ENCODE results near the gene MGAT4B.

Gene MGAT4B

DNA sequence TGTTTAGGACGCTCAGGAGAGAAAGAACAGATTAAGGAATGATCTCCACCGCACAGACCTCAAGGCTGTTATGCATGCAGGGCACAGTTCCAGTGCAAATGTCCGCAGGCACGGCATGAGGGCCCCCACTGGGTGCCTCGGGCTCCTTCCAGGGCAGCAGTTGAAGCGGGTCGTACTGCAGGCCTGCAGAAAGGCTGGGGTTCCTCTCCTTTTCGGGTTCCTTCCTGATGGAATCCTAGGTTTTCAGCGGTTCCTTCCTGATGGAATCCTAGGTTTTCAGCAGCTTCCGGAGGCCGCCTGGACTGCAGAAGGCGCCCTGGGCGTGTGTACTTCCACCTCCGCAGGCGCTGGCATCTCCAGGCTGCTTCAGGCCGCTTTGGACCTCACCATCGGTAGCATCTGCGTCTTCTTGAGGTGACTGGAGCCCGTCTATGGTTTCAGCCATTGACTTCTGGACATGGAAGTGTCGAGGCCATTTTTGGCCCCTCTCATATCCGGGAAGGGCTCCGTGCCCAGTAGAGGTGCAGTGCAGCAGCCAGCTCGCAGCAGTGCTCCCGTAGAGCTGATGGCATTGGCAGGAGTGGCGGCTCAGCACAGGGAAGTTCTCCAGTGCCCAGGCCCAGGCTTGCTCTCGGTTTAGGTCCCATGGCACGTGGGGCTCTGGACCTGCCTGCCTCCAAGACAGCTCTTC, 5.6 kb upstream of the MGAT4B start:
- peak; percentile 3 for DNase-seq (ENCODE audit: low read depth, low spot score)

DNA sequence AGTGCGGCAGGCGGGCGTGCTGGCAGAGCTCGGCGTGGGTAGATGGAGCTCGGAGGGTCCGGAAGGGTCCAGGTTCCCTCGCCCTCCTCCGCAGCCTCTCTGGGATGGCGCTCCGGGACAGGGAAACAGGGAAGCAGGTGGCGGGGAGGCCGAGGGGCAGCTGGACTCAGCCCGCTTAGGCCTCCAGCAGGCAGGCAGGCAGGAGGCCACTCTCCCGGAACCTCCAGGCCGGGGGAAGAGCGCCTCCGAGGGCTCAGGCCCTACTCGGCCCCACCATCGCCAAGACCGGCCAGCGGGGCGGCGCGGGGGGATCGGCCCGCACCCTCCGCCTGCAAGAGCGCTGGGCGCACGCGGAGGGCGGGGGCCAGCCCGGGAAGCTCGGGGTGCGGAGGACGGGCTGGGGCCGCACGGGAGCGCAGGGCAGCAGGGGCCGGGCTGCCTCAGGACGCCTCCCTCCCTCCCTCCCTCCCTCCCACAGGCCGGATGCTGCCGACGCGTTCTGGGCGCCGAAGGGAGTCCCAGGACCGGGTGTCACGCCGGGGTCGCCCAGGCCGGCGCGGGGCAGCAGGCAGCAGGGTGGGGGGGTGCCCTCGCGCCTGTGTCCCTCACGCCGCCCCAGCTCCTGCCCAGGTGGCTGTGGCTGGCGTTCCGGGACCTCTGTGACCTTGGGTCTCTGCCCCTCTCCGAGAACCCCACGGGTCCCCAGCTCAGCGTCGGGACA, 977 bp downstream of the MGAT4B start:
- peak; percentile 44 for DNase-seq (ENCODE audit: low read depth, low spot score)

DNA sequence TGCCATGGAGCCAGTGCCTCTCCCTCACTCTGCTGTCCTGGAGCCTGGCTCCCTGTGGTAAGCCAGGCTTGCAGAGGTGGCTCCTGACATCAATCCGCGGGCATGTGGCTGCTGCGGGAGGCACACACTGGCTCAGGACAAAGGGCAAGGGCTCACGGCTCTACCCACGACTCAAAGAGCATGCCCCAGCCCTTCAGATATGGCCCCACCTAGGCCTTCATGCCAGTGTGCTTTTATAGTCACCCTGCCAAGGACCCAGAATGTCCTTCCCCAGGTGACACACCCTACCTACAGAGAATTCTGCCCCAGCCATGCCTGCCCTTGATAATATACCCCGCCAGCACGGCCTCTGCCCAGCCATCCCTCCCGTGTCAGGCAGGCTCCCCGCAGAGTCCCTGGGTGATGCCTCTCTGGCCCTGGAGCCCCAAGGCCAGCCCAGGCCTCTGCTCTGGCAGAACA, 1.6 kb downstream of the MGAT4B start:
- DNase-seq (ENCODE audit: low read depth, low spot score): no peak

DNA sequence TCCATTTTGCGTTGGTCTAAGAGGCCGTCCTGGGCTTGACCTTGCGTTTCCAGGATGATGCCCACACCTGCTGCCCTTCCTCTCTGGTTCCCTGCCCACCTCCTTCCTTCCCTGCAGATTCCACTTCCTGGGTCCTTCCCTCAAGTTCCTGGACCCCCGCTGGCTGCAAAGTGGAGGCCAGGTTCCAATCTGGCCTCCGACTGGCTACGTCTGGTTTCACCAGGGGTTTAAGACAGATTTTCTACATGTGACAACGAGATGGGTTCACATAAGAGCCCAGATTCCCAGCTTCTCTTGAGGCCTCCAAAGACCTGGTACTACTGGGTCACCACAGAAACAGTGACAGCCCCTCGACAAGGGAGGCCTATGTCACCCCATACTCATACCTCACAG, 2.1 kb downstream of the MGAT4B start:
- no peak for DNase-seq (ENCODE audit: low read depth, low spot score)

DNA sequence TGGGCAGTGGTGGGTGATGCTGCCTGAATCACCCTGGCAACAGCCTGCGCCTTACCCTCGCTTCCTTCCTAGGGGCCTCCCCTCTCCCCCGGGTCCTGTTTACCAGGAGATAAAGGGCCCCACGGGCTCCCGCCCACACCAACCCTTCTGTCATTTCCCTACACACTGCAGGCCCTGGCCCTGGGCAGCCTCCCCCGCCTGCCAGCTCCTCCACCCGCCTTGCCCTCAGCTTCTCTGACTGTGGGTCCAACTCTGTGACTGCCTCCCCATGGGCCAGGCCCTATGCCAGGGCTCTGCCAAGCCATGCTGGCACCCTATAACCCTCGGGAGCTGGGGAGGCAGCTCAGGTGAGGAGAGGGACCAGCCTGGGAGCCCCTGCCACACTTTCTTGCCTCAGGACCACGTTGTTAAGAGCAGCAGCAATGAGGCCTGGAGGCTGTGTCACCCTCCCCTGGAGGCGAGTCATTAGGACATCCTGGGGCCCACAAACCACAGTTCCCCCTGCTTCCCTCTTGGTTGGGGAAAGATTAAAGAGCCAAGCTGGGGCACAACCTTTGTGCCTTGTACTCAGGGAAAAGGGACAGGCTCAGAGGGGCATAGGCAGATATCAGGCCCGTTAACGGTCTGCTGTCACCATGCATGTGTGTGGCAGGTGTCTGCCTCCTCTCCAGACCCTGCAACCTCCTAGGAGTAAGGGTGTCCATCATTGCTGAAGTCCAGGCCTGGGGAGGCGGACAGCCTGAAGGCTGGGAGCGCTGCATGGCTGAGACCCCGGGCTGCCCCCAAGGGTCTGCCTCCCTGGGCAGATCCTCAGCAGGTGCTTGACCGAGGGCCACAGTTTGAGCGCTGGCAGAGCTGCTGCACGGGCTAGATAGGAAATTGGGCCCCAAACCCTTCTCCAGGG, 2.8 kb downstream of the MGAT4B start:
- no peak for DNase-seq (ENCODE audit: low read depth, low spot score)

DNA sequence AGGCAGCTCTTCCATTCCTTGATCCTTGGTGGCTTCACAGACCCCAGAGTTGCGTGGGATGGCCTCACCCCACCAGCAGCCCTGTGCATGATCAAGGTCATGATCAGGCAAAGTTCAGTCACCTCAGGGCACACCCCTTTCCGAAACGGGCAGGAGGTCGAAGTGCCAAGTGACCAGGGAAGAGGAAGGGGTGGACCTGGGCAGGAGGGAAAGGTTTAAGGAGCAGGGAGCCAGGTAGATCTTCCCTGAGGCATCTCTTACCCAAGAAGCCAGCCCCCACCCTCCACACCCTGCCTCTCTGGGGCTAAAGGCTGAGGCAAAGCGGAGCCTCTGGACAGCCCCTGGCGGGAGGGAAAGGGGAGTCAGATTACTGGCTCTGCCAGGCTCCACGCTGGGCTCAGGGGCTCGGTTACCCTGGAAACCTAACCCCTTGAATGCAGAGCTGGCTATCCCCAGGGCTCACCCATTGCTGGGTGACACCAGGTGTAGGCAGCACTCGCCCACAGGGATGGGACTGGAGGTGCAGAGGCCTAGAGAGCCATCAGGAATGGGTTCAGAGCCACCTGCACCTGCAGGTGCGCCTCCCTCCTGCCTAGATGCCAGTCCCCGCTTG, 3.6 kb downstream of the MGAT4B start:
- no peak for DNase-seq (ENCODE audit: low read depth, low spot score)

DNA sequence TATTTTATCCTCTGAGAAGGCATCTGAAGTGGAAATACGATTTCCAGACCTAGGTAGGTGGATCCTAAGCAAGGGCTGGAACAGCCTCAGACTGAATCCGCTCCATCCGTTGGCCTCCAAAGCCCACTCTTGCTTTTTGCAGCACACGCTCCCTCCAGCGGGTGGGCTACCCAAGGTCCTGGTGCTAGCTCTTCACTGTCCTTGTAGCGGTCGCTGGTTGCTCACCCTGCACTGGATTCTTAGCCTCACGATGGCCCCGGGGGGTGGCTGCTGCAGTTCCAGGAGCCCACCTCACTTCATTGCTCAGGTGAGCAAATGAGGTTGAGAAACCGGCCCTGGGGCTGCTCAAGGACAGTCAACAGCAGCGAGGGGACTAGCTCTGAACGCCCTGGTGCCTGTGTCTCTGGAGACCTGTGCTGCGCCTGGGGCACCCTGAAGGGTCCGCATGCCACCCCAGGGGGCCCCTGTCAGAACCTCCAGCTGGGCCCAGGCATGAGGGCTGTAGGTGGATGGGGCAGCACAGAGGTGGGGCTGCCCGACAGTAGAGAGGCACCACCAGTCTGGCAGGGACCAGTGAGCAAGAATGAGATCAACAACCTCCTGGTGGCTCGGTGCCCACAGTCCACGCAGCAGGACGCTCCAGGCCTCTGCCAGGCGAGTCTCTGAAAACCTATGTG, 4.3 kb downstream of the MGAT4B start:
- DNase-seq (ENCODE audit: low read depth, low spot score): peak; percentile 50

DNA sequence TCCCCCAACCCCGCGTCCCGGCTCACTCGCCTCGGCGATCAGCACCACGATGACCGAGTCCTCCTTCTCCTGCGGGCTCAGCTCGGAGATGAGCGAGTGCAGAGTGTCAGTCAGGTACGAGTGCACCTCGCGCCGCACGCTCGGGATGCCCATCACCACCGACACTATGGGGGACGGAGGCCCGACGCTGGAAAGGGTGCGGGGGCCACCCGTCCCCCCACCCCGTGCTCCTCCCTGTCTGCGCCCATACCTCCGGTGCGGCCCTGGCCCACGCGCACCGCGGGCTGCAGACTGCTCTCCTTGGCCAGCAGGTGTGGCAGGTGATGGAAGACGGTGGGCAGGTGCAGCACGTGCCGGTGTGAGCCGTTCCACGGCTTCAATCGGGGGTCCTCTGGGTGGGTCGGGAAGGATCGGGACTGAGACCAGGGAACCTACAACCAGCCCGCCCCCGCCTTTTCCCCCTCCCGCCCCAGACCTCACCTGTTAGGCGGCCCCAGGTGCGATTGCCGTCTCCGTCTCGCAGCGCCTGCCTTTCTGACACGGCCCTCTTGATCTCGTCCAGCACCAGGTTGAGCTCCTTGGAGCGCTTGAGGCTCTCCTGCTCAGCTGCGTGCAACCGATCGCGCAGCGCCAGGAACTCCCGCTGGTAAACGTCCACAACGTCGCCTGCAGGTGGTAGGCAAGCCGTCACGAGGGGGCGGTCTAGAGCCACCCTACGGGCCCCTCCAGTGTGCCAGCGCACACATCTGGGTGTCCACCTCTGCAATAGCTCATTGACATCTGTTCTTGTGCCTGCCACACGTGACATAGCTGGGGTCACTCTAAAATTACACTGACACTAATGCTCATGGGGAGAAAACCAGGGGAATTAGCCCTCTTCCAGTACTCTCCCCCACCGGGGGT, 5.1 kb downstream of the MGAT4B start:
- peak; percentile 88 for DNase-seq (ENCODE audit: low read depth, low spot score)

DNA sequence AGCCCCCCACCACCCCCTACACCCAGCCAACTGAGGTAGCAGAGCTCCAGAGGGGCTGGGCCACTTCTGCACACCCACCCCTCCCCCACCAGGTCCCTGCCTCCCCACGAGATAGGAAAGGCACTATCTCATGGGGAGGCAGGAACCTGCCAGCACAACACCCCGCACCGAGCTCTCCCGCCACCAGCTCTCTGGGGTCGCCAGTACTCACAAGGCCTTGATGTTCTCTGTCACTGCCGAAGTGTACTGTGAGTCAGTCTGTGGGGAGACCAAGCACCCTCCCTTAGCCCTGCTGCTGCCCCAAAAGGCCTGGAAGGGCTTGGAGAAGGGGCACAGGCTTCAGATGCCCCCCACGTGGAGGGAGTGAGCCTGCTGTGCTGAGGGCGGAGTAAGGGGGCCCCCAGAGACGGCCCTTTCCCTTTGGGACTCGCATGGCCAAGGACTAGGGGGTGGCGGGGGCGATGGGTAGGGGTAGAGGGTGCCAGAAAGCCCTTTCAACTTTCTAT, 5.9 kb downstream of the MGAT4B start:
- no peak for DNase-seq (ENCODE audit: low read depth, low spot score)

DNA sequence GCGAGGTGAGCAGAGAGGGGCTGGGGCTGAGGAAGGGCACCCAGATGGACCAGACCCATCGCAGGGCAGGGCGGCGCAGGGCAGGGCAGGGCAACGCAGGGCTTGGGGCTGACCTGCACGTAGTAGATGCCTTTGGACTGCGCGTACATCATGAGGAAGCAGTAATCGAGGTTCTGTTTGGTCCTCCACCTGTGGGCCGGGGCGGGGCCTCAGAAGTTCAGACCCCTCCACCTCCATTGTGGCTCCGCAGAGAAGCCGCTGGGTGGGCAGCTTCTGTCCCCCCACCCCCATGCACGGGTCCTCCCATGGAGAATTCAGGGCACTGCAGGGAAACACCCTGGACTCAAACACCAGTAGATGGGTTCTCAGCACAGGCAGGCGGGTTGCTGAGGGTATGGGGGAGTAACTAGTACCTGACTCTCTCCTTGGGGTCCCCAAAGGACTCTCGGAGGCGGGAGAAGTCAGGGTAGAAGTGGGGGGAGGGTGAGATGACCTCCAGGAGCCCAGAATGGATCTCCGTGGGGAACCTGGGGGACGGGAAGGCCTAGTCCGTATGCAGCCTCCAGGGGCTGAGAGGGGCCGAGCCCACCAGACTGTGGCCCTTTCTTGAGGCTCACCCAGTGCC, 6.5 kb downstream of the MGAT4B start:
- DNase-seq (ENCODE audit: low read depth, low spot score): no peak

DNA sequence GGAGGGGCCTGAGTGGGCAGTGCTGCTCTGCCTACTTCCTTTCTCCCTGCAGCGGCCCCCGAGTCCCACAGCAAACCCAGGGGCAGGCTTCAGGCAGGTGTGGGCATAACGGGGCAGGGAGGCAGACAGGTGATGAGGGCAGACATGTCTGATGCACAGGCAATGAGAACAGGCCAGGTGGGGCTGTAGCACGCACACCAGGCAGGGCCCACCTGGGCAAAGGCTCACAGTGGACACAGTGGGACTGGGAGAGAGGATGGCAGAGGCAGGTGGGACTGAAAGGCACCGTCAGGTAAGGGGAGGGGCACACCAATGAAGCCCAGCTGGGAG, 7.1 kb downstream of the MGAT4B start:
- DNase-seq (ENCODE audit: low read depth, low spot score): no peak

DNA sequence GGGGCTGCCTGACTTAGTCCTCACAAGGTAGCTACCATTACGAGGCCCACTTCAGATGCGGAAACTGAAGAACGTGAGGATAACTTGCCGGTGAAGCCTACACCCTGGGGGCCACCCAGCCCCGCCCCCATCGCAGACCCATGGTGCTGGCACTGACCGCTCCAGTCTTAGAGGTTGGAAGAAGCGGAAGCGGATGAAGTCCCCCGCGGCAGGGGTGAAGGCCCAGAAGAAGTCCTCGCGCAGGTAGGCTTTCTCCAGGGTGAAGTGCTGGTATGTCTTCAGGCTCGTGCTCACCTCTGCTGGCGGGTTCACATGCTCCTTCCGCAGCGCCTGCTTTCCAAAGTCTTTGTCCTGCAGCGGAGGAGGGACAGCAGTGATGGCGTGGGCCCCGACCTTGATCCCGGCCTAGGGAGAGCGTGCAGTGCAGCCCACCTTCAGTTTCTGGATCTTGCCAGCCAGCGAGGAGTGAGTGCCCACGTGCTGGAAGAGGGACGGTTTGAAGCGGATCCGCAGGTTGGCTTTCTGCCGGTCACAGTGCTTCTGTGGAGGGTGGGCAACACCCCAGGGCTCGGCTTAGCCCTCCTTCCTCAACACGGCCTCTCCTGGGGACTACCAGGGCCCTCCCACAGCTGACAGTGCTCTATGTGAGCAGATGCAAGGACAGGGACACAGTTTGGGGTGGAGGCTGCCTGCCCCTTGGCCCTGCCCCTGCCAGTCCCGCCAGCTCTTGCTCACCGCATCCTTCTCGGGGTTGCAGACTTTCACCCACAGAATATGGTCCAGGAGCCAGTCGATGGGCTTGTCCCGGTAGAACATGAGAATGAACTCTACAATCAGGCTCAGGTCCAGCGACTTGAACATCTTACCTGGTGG, 7.7 kb downstream of the MGAT4B start:
- no peak for DNase-seq (ENCODE audit: low read depth, low spot score)

DNA sequence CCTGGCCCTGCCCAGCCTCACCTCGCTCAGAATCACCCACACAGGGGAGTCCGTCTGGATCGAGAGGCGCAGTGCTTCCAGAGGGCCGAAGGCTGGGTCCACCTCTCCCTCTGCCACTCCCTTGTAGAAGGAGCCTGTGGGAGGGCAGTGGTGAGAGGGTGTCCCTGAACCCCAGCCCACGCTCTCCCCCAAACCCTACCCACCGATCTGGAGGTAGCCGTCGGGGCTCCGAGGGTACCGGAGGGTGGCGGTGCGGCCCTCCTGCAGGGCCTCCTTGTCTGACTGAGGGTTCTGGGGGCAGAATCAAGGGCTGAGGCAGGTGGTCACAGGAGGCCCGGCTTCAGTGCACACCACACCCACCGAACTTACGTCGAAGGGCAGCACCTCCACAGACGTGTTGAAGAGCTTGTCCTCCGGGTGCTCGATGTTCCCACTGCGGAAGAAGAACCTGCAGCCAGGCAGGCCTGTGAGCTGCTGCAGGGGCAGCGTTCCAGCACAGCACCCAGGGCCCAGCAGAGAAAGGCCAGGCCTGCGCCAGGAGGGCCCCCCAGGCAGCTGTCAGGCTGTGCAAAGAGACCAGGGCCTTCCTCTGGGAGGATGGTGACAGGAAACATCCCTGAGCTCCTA, 8.4 kb downstream of the MGAT4B start:
- no peak for DNase-seq (ENCODE audit: low read depth, low spot score)

DNA sequence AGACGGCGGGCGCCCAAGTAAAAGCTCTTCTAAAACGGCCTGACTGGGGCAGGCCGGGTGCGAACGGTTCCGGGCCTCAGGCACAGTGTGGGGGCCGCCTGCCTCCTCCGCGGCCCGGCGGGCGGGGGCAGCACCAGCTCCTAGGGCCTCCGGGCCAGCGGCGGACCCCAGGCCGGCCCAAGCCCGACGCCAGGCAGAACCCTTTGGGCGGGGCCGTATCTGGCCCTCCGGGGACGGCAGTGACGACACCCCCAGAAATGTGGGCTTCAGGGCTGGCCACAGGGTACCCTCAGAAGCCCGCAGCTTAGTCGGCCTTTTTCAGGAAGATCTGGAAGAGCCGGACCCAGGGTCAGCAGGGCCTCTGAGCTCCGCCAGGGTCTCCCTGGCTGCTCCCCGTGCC, 8.9 kb downstream of the MGAT4B start:
- DNase-seq (ENCODE audit: low read depth, low spot score): no peak

DNA sequence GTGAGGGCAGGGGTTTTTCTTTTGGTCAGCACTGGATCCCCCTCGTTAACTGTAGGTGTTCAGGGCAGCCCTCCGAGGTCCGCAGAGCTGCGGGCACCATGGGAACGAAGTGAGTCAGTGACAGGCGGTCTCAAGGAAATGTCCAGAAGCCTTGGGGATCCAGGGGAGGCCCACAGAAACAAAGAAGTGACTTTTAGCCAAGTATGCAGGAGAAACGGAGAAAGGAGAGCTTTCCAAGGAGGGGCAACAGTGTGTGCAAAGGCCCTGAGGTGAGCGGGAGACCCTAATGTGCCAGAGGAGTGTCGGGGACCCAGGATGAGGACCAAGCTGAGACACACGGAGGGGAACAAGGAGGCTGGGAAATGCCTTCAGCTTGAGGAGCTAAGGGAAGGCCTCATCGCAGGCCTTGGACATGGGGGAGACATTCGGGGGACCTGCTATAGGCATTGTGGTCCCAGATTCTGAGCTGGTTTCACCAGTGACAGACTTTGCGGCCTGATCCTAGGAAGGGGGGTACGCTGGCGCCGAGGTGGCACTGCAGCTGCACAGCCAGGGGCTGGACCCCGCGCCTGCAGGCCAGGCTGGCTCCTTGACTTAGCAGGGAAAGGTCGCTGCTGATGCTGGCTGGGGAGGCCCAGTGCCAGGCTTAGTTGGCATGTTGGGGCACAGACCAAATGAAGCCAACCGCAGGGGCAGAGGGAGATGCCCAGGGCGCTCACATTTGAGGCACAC, 9.6 kb downstream of the MGAT4B start:
- DNase-seq (ENCODE audit: low read depth, low spot score): no peak

DNA sequence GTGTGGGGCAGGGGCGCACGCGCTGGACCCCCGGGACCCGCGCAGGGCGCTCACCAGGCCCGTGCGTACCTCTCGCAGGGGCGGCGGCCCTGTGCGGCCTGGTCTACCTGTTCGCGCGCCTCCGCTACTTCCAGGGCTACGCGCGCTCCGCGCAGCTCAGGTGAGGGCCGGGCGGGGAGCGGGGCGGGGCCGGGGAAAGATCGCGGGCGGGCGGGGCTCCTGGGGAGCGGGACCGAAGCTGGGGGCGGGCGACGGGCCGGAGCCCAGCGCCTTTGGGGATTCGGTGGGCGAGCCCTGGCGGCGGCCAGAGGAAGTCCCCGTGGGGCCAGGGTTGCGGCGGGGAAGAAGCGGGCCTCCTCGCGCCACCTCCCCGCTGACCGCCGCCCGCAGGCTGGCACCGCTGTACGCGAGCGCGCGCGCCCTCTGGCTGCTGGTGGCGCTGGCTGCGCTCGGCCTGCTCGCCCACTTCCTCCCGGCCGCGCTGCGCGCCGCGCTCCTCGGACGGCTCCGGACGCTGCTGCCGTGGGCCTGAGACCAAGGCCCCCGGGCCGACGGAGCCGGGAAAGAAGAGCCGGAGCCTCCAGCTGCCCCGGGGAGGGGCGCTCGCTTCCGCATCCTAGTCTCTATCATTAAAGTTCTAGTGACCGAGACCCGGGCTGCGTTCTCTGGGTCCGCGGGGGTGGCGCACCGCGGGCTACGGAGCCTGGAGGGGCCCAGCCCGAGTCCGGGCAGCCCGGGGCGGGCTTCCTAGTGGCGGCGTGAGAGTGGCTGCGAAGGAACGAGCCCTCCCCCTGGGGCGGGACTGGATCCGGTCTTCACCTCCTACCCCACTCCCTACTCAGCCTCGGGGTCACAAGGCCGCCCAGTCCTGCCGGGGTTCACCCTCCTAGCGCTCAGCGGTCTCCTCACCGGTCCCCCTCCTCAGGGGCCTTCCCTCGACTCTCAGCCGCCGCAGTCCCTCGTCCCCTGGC, 10.5 kb downstream of the MGAT4B start:
- peak; percentile 80 for DNase-seq (ENCODE audit: low read depth, low spot score)
